Panc1 (cell line): Measurements from ENCODE around the gene GYPC.

Experiments
- TCF7L2 ChIP-seq: IDR thresholded peaks from 2 replicates; pipeline ENCODE4 v1.6.1; 2011; ENCODE audit warnings: mild to moderate bottlenecking, low read depth, low read length, inconsistent platforms
- TF ChIP-seq, protein P1 (sequence below): fragments of 450-650 bp; IDR thresholded peaks from 2 replicates; pipeline ENCODE4 v1.5.1; 2017; ENCODE audit warnings: mild to moderate bottlenecking

GRCh38 chr2:126635281-126635680 lies 20.7 kb upstream of the GYPC start:
- TF ChIP-seq, protein P1, sequence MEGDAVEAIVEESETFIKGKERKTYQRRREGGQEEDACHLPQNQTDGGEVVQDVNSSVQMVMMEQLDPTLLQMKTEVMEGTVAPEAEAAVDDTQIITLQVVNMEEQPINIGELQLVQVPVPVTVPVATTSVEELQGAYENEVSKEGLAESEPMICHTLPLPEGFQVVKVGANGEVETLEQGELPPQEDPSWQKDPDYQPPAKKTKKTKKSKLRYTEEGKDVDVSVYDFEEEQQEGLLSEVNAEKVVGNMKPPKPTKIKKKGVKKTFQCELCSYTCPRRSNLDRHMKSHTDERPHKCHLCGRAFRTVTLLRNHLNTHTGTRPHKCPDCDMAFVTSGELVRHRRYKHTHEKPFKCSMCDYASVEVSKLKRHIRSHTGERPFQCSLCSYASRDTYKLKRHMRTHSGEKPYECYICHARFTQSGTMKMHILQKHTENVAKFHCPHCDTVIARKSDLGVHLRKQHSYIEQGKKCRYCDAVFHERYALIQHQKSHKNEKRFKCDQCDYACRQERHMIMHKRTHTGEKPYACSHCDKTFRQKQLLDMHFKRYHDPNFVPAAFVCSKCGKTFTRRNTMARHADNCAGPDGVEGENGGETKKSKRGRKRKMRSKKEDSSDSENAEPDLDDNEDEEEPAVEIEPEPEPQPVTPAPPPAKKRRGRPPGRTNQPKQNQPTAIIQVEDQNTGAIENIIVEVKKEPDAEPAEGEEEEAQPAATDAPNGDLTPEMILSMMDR, result no peak
- TF ChIP-seq TCF7L2, result no peak
